Suprapubic skin (tissue), 4 donors: Measurements from ENCODE around the gene TMEM147. TPM values are rescaled to one million over a fixed set of nuclear protein-coding genes. Genes with fewer than 3 reads are reported as not detected.

ENCODE experiments used
- DNase-seq, 2 donors: peaks; one replicate each; pipeline ENCODE4 v3.0.0-alpha.2; 2019; ENCODE audit warnings: low spot score in 2 of 2
- H3K27ac ChIP-seq: fragments of 200-600 bp; sonication (generic); one replicate; pipeline ENCODE4 v1.5.1; 2019
- H3K27me3 ChIP-seq: fragments of 200-600 bp; sonication (generic); one replicate; pipeline ENCODE4 v1.5.1; 2019
- H3K36me3 ChIP-seq: fragments of 200-600 bp; sonication (generic); one replicate; pipeline ENCODE4 v1.5.1; 2019
- H3K4me1 ChIP-seq: fragments of 200-600 bp; sonication (generic); one replicate; pipeline ENCODE4 v1.5.1; 2019
- H3K4me3 ChIP-seq: fragments of 200-600 bp; sonication (generic); one replicate; pipeline ENCODE4 v1.5.1; 2019; ENCODE audit warnings: mild to moderate bottlenecking
- H3K9me3 ChIP-seq: fragments of 200-600 bp; sonication (generic); one replicate; pipeline ENCODE4 v1.5.1; 2019
- CTCF ChIP-seq, 2 donors: fragments of 200-600 bp in 1 of 2; fragments of 450-650 bp in 1 of 2; sonication (generic) in 1 of 2; IDR thresholded peaks; one replicate each; pipeline ENCODE4 v1.5.1; 2016 to 2019; ENCODE audit warnings: antibody characterized with exemption in 2 of 2, mild to moderate bottlenecking in 1 of 2, moderate library complexity in 1 of 2
- EP300 ChIP-seq: sonication (generic); formaldehyde crosslinking; IDR thresholded peaks from one replicate; pipeline ENCODE4 v1.6.1; 2017; ENCODE audit warnings: antibody characterized with exemption
- POLR2A ChIP-seq, 2 donors: fragments of 450-650 bp; IDR thresholded peaks; one replicate each; pipeline ENCODE4 v1.6.1; 2017; ENCODE audit warnings: antibody characterized with exemption in 2 of 2, mild to moderate bottlenecking in 2 of 2, moderate library complexity in 2 of 2
- POLR2AphosphoS5 ChIP-seq, 3 donors: sonication (generic); formaldehyde crosslinking; IDR thresholded peaks; one replicate each; pipeline ENCODE4 v1.6.1; 2017; ENCODE audit warnings: antibody characterized with exemption in 3 of 3
- WGBS: methylation state at CpG from one replicate; pipeline ENCODE4 v1.1.5; 2018; 5-methylcytosine and 5-hydroxymethylcytosine counted together
- total RNA-seq, 4 donors: library from RNA; depleted of rRNA; stranded (reverse); fragments of >200 nt; gene quantifications; one replicate each; pipeline ENCODE4 v1.1.0, GENCODE V29; 2016

Gene TMEM147
- total RNA-seq, 4 donors from 2014 or later: 67.5 to 158 (median 118) TPM

GRCh38 chr19:35560677-35561076 is 15.3 kb downstream of the TMEM147 start:
- TF ChIP-seq CTCF (IDR thresholded peaks at IDR 0.05) (no peak), EP300 (no peak), POLR2AphosphoS5 (IDR thresholded peaks at IDR 0.05) (no peak), POLR2A (IDR thresholded peaks at IDR 0.05) (no peak)
- no peak overlapping the region for H3K27ac ChIP-seq
- 56% methylated on average over 6 of the region's 6 CpGs for WGBS
- H3K4me1 ChIP-seq: peaks cover 13% of the 10 kb centered on the region
- DNase-seq: no peak
- no peak overlapping the region for H3K4me3 ChIP-seq
- no peaks in the 10 kb centered on the region for H3K9me3 ChIP-seq
- H3K36me3 ChIP-seq: no peaks in the 10 kb centered on the region
- H3K27me3 ChIP-seq: peaks cover 74% of the 10 kb centered on the region

- TF ChIP-seq EP300 (no peak), POLR2A (IDR thresholded peaks at IDR 0.05) (no peak), CTCF (IDR thresholded peaks at IDR 0.05) (no peak), POLR2AphosphoS5 (IDR thresholded peaks at IDR 0.05) (no peak)
- H3K4me3 ChIP-seq: no peak overlapping the region
- H3K27me3 ChIP-seq: peaks cover 74% of the 10 kb centered on the region
- DNase-seq: peak in 1 of 2 donors; percentile 53
- peaks cover 13% of the 10 kb centered on the region for H3K4me1 ChIP-seq
- H3K36me3 ChIP-seq: no peaks in the 10 kb centered on the region
- no peak overlapping the region for H3K27ac ChIP-seq
- H3K9me3 ChIP-seq: no peaks in the 10 kb centered on the region
- WGBS: 84% methylated on average over 6 of the region's 6 CpGs
Observed at GRCh38 chr19:35561436-35561835, 16.0 kb downstream of the TMEM147 start.

GRCh38 chr19:35562336-35562735 is 16.9 kb downstream of the TMEM147 start:
- Histone ChIP-seq H3K4me3 (no peak overlapping the region), H3K27me3 (peaks cover 74% of the 10 kb centered on the region), H3K27ac (no peak overlapping the region), H3K9me3 (no peaks in the 10 kb centered on the region), H3K4me1 (peaks cover 13% of the 10 kb centered on the region), H3K36me3 (no peaks in the 10 kb centered on the region)
- 63% methylated on average over 12 of the region's 17 CpGs for WGBS
- no peak for TF ChIP-seq CTCF (IDR thresholded peaks at IDR 0.05)
- no peak for TF ChIP-seq EP300
- DNase-seq: peak in 1 of 2 donors; percentile 72

GRCh38 chr19:35562776-35563175 is 17.4 kb downstream of the TMEM147 start:
- H3K27me3 ChIP-seq: peaks cover 70% of the 10 kb centered on the region
- 75% methylated on average over 2 of the region's 2 CpGs for WGBS
- H3K4me3 ChIP-seq: no peak overlapping the region
- DNase-seq: no peak
- peaks cover 10% of the 10 kb centered on the region for H3K4me1 ChIP-seq
- no peak for TF ChIP-seq POLR2A (IDR thresholded peaks at IDR 0.05)
- H3K9me3 ChIP-seq: no peaks in the 10 kb centered on the region
- no peaks in the 10 kb centered on the region for H3K36me3 ChIP-seq
- no peak overlapping the region for H3K27ac ChIP-seq

- H3K27ac ChIP-seq: no peak within 1 kb of the TSS
- no peaks in the 10 kb centered on the region for H3K36me3 ChIP-seq
- peaks cover 4% of the 10 kb centered on the region for H3K4me1 ChIP-seq
- no peaks in the 10 kb centered on the region for H3K9me3 ChIP-seq
- no peak within 1 kb of the TSS for H3K4me3 ChIP-seq
- peaks cover 65% of the 10 kb centered on the region for H3K27me3 ChIP-seq
- TF ChIP-seq POLR2AphosphoS5 (IDR thresholded peaks at IDR 0.05): no peak
- no peak for TF ChIP-seq CTCF (IDR thresholded peaks at IDR 0.05)
- TF ChIP-seq EP300: no peak
- no peak for TF ChIP-seq POLR2A (IDR thresholded peaks at IDR 0.05)
- DNase-seq: peak in 1 of 2 donors; percentile 66
- whole genome bisulfite sequencing: 56% methylated on average over 11 of the region's 15 CpGs
Observed at GRCh38 chr19:35563207-35563829, 17.9 kb downstream of the TMEM147 start, which contains the start of gene ATP4A. Gene ATP4A, minus strand, starts transcription at chr19:35563658. Its CDS starts 29 bp downstream, at chr19:35563629.
